ENCODE data around the gene ALG12. TPM values are rescaled to one million over a fixed set of nuclear protein-coding genes. Genes with fewer than 3 reads are reported as not detected.

Gene ALG12
- total and polyA plus RNA-seq, 2 of the 4 experiments (the other 2 are of a cell fraction): 7.2 to 10.9 TPM

- no peak overlapping the region for H2AFZ ChIP-seq (replicated peaks; ENCODE audit: low read length, poor library complexity)
- H3K56ac ChIP-seq (ENCODE audit: extremely low read depth, insufficient read depth, low read length): no peak overlapping the region
- no peak overlapping the region for H4K8ac ChIP-seq (ENCODE audit: low read depth in 2 of 2, low read length in 2 of 2)
- no peak overlapping the region for H3K4me3 ChIP-seq (ENCODE audit: insufficient read depth, low read depth, low read length)
- no peak overlapping the region for H2BK5ac ChIP-seq (ENCODE audit: low read depth, low read length, poor library complexity, severe bottlenecking)
- no peak for TF ChIP-seq RAD21 (IDR thresholded peaks at IDR 0.05; ENCODE audit: low read length)
- no peak for TF ChIP-seq MAFK (IDR thresholded peaks at IDR 0.05; ENCODE audit: low read depth, low read length)
- TF ChIP-seq RFX5 (IDR thresholded peaks at IDR 0.05; ENCODE audit: low read depth, low read length): no peak
- no peak for TF ChIP-seq POLR2A (IDR thresholded peaks at IDR 0.05; ENCODE audit: low read depth, low read length)
- TF ChIP-seq MXI1 (IDR thresholded peaks at IDR 0.05; ENCODE audit: borderline replicate concordance, low read depth, low read length): no peak
- TF ChIP-seq USF2 (IDR thresholded peaks at IDR 0.05; ENCODE audit: low read depth, low read length): no peak
- TF ChIP-seq CEBPB (IDR thresholded peaks at IDR 0.05; ENCODE audit: low read depth, low read length): no peak
- TF ChIP-seq ELK1 (IDR thresholded peaks at IDR 0.05; ENCODE audit: borderline replicate concordance, low read depth, low read length): no peak
- no peak for TF ChIP-seq CTCF (conservative IDR thresholded peaks at IDR 0.05; ENCODE audit: low read depth, low read length)
- TF ChIP-seq FOS (IDR thresholded peaks at IDR 0.05; ENCODE audit: low read depth, low read length): no peak
- H2BK120ac ChIP-seq (ENCODE audit: low read depth, low read length): no peak overlapping the region
- peaks cover 4% of the 10 kb centered on the region; the same call in 1 of the 2 replicates for H3K9me1 ChIP-seq (ENCODE audit: insufficient read depth, low read length)
- no peak overlapping the region for H3K27ac ChIP-seq (ENCODE audit: insufficient read depth, low read length)
- no peak overlapping the region for H3K9ac ChIP-seq (ENCODE audit: low read depth, low read length)
- no peak overlapping the region for H4K91ac ChIP-seq (ENCODE audit: insufficient read depth, low read depth, low read length)
- H4K20me1 ChIP-seq (ENCODE audit: insufficient read depth, low read length): no peaks in the 10 kb centered on the region; the same call in 1 of the 2 replicates
- no TSS peak for BruUV-seq (replicated peaks)
- 90% methylated on average over 6 of the region's 24 CpGs; no CpG with 5 or more reads in 1 of the 2 experiments for WGBS, 2 experiments (ENCODE audit: extremely low coverage in 2 of 2, insufficient read length in 1 of 2)
- no peak overlapping the region for H2BK15ac ChIP-seq (ENCODE audit: low read depth, low read length)
- peak overlapping the region; percentile 51 for H2AK9ac ChIP-seq (replicated peaks; ENCODE audit: low read depth, low read length, poor library complexity)
- DNase-seq: no peak
- H2BK20ac ChIP-seq (ENCODE audit: low read depth, low read length): no peak overlapping the region
- ChIA-PET POLR2A (ENCODE audit: unreplicated experiment) (no interaction called here), CTCF (no interaction called here)
- in situ Hi-C loops (cut with MboI; ENCODE audit: low sequenced_read_pairs) (no loop called here), dilution Hi-C loops (cut with HindIII; ENCODE audit: low sequenced_read_pairs, unreplicated experiment) (no loop called here), intact Hi-C loops (cut with micrococcal nuclease) (no loop called here)
- no peaks in the 10 kb centered on the region for H3K9me3 ChIP-seq (ENCODE audit: control insufficient read depth, insufficient read depth, low read length)
- no peak overlapping the region for H3K14ac ChIP-seq (replicated peaks; ENCODE audit: low read depth, low read length)
- no peak overlapping the region for H3K18ac ChIP-seq (ENCODE audit: low read depth, low read length)
- peaks cover 20% of the 10 kb centered on the region; the same call in 1 of the 2 replicates for H3K36me3 ChIP-seq (ENCODE audit: control insufficient read depth, insufficient read depth, low read length)
- no peak overlapping the region for H3K4me2 ChIP-seq (ENCODE audit: low read depth, low read length)
- H3K23ac ChIP-seq (ENCODE audit: low read depth, low read length): no peak overlapping the region
- H3K4me1 ChIP-seq (ENCODE audit: control insufficient read depth, insufficient read depth, low read length): peaks cover 10% of the 10 kb centered on the region
- no peak overlapping the region for H4K5ac ChIP-seq (ENCODE audit: low read depth, low read length)
- H3K27me3 ChIP-seq (ENCODE audit: control insufficient read depth, insufficient read depth, low read length): no peaks in the 10 kb centered on the region
- H3K79me1 ChIP-seq (ENCODE audit: low read depth in 1 of 2, low read length in 2 of 2): peaks cover 0 to 6% of the 10 kb centered on the region in 2 experiments; a peak in 3 of 4 replicates
- no peak for ATAC-seq (ENCODE audit: low read depth)
- no peak overlapping the region for H3K4ac ChIP-seq (ENCODE audit: low read depth, low read length)
- H2AK5ac ChIP-seq (ENCODE audit: low read depth, low read length): no peak overlapping the region
These were observed 7.4 kb upstream of the ALG12 start for GRCh38 chr22:49925525-49926128.

Measured in IMR-90 (cell line).